IMR-90 (cell line): ENCODE results near the gene DACH1. TPM values are rescaled to one million over a fixed set of nuclear protein-coding genes. Genes with fewer than 3 reads are reported as not detected.

Experiments used
- ATAC-seq: fragments of 200-7000 bp; cut with Tn5 transposase; 2 replicates; pipeline ENCODE4 v1.9.1; 2020; ENCODE audit warnings: low read depth, mild to moderate bottlenecking, moderate library complexity
- BruUV-seq: library from RNA; stranded (reverse); fragments of 400-500 nt; replicated peaks from 2 replicates; lab custom pipeline; 2021; lab: Mats Ljungman, UMichigan
- CTCF ChIA-PET: fragments of 300-600 bp; formaldehyde crosslinking; extraction: SDS; loops from one replicate; lab custom pipeline; 2021; ENCODE audit warnings: antibody characterized with exemption; lab: Yijun Ruan, JAX
- POLR2A ChIA-PET: fragments of 300-600 bp; sonication (Branson Sonifier 250); formaldehyde crosslinking; loops from one replicate; lab custom pipeline; 2022; ENCODE audit warnings: antibody characterized with exemption; ENCODE audit not compliant: unreplicated experiment; lab: Charles Lee
- DNase-seq: peaks from one replicate; pipeline ENCODE4 v3.0.0; 2013
- H2AFZ ChIP-seq: replicated peaks from 2 replicates; pipeline ENCODE3; 2013; ENCODE audit warnings: low read length, mild to moderate bottlenecking; ENCODE audit not compliant: poor library complexity
- H2AK5ac ChIP-seq: 2 replicates; pipeline ENCODE4 v1.6.1; 2013; ENCODE audit warnings: low read depth, low read length, inconsistent platforms
- H2AK9ac ChIP-seq: replicated peaks from 2 replicates; pipeline ENCODE3; 2013; ENCODE audit warnings: mild to moderate bottlenecking, low read depth, low read length, moderate library complexity; ENCODE audit not compliant: poor library complexity
- H2BK120ac ChIP-seq: 2 replicates; pipeline ENCODE4 v1.6.1; 2013; ENCODE audit warnings: low read depth, low read length, inconsistent platforms
- H2BK15ac ChIP-seq: 3 replicates; pipeline ENCODE4 v1.6.1; 2013; ENCODE audit warnings: low read depth, low read length, inconsistent platforms
- H2BK20ac ChIP-seq: 2 replicates; pipeline ENCODE4 v1.6.1; 2013; ENCODE audit warnings: low read depth, mild to moderate bottlenecking, inconsistent platforms, low read length, moderate library complexity
- H2BK5ac ChIP-seq: 2 replicates; pipeline ENCODE4 v1.6.1; 2013; ENCODE audit warnings: mild to moderate bottlenecking, low read depth, low read length, inconsistent platforms; ENCODE audit not compliant: poor library complexity, severe bottlenecking
- H3K14ac ChIP-seq: replicated peaks from 2 replicates; pipeline ENCODE4 v1.6.1; 2013; ENCODE audit warnings: low read depth, low read length, inconsistent platforms
- H3K18ac ChIP-seq: 2 replicates; pipeline ENCODE4 v1.6.1; 2013; ENCODE audit warnings: low read depth, low read length, control low read depth
- H3K23ac ChIP-seq: 2 replicates; pipeline ENCODE4 v1.6.1; 2013; ENCODE audit warnings: low read depth, low read length, inconsistent platforms
- H3K27ac ChIP-seq: 2 replicates; pipeline ENCODE4 v1.5.1; 2013; ENCODE audit warnings: mild to moderate bottlenecking, control low read depth, low read length; ENCODE audit not compliant: insufficient read depth
- H3K27me3 ChIP-seq: 2 replicates; pipeline ENCODE4 v1.6.1; 2013; ENCODE audit warnings: low read length; ENCODE audit not compliant: control insufficient read depth, insufficient read depth
- H3K36me3 ChIP-seq: 2 replicates; pipeline ENCODE4 v1.6.1; 2013; ENCODE audit warnings: low read length, mixed read lengths; ENCODE audit not compliant: control insufficient read depth, insufficient read depth
- H3K4ac ChIP-seq: 2 replicates; pipeline ENCODE4 v1.6.1; 2013; ENCODE audit warnings: low read depth, low read length, inconsistent platforms
- H3K4me1 ChIP-seq: 2 replicates; pipeline ENCODE4 v1.6.1; 2013; ENCODE audit warnings: low read length, mixed read lengths; ENCODE audit not compliant: control insufficient read depth, insufficient read depth
- H3K4me2 ChIP-seq: 2 replicates; pipeline ENCODE4 v1.6.1; 2013; ENCODE audit warnings: low read depth, mild to moderate bottlenecking, control low read depth, low read length, moderate library complexity
- H3K4me3 ChIP-seq: 2 replicates; pipeline ENCODE4 v1.5.1; 2013; ENCODE audit warnings: low read depth, mild to moderate bottlenecking, control low read depth, low read length, moderate library complexity; ENCODE audit not compliant: insufficient read depth
- H3K56ac ChIP-seq: 2 replicates; pipeline ENCODE4 v1.6.1; 2013; ENCODE audit warnings: low read length, inconsistent platforms; ENCODE audit not compliant: insufficient read depth; ENCODE audit errors: extremely low read depth
- H3K79me1 ChIP-seq, 2 experiments: 2 replicates each; pipeline ENCODE4 v1.6.1; 2013; ENCODE audit warnings: low read length in 2 of 2, inconsistent platforms in 1 of 2, low read depth in 1 of 2
- H3K9ac ChIP-seq: 2 replicates; pipeline ENCODE4 v1.6.1; 2013; ENCODE audit warnings: low read depth, low read length, control low read depth
- H3K9me1 ChIP-seq: 2 replicates; pipeline ENCODE4 v1.6.1; 2013; ENCODE audit warnings: low read length, inconsistent platforms; ENCODE audit not compliant: insufficient read depth
- H3K9me3 ChIP-seq: 2 replicates; pipeline ENCODE4 v1.6.1; 2013; ENCODE audit warnings: low read length; ENCODE audit not compliant: control insufficient read depth, insufficient read depth
- H4K20me1 ChIP-seq: 2 replicates; pipeline ENCODE4 v1.6.1; 2013; ENCODE audit warnings: low read length, inconsistent platforms; ENCODE audit not compliant: insufficient read depth
- H4K5ac ChIP-seq: 2 replicates; pipeline ENCODE4 v1.6.1; 2013; ENCODE audit warnings: mild to moderate bottlenecking, low read depth, low read length, control low read depth
- H4K8ac ChIP-seq, 2 experiments: 2 replicates each; pipeline ENCODE4 v1.6.1; 2013; ENCODE audit warnings: low read depth in 2 of 2, low read length in 2 of 2, control low read depth in 1 of 2, inconsistent platforms in 1 of 2
- H4K91ac ChIP-seq: 2 replicates; pipeline ENCODE4 v1.6.1; 2013; ENCODE audit warnings: low read depth, low read length, inconsistent platforms; ENCODE audit not compliant: insufficient read depth
- CEBPB ChIP-seq: IDR thresholded peaks from 2 replicates; pipeline ENCODE4 v1.6.1; 2012; ENCODE audit warnings: low read depth, low read length, improper control_type of control experiment
- CHD1 ChIP-seq: IDR thresholded peaks from 2 replicates; pipeline ENCODE4 v1.6.1; 2012; ENCODE audit warnings: low read depth, low read length, improper control_type of control experiment
- MAFK ChIP-seq: IDR thresholded peaks from 2 replicates; pipeline ENCODE4 v1.6.1; 2012; ENCODE audit warnings: low read depth, low read length, improper control_type of control experiment
- MXI1 ChIP-seq: IDR thresholded peaks from 2 replicates; pipeline ENCODE4 v1.6.1; 2012; ENCODE audit warnings: low read depth, mild to moderate bottlenecking, low read length, moderate library complexity, borderline replicate concordance
- NFE2L2 ChIP-seq: fragments of 150-350 bp; IDR thresholded peaks from 2 replicates; pipeline ENCODE4 v1.6.1; 2016; ENCODE audit warnings: low read depth, mild to moderate bottlenecking, low read length
- POLR2A ChIP-seq: IDR thresholded peaks from 2 replicates; pipeline ENCODE4 v1.6.1; 2012; ENCODE audit warnings: mild to moderate bottlenecking, low read depth, low read length
- RAD21 ChIP-seq: IDR thresholded peaks from 2 replicates; pipeline ENCODE4 v1.6.1; 2012; ENCODE audit warnings: low read length, improper control_type of control experiment
- RCOR1 ChIP-seq: IDR thresholded peaks from 2 replicates; pipeline ENCODE4 v1.6.1; 2012; ENCODE audit warnings: mild to moderate bottlenecking, low read length, improper control_type of control experiment; ENCODE audit not compliant: insufficient replicate concordance
- USF2 ChIP-seq: fragments of 150-350 bp; IDR thresholded peaks from 2 replicates; pipeline ENCODE4 v1.6.1; 2017; ENCODE audit warnings: mild to moderate bottlenecking, antibody characterized with exemption, low read length, low read depth
- WGBS, 2 experiments: methylation state at CpG; one replicate each; pipeline versions ENCODE4 v1.1.5 to v1.1.7; 2013; ENCODE audit warnings: missing lambda C conversion rate in 2 of 2; ENCODE audit not compliant: insufficient read length in 1 of 2; ENCODE audit errors: extremely low coverage in 2 of 2; 5-methylcytosine and 5-hydroxymethylcytosine counted together
- dilution Hi-C: fragments of 300-500 bp; cut with HindIII; formaldehyde crosslinking; loops from one replicate; pipeline ENCODE4 v1.14.3; 2018; ENCODE audit warnings: low sequenced_read_pairs; ENCODE audit not compliant: unreplicated experiment
- in situ Hi-C: fragments of 300-500 bp; cut with MboI; formaldehyde crosslinking; loops from 3 replicates; pipeline ENCODE4 v1.14.3; 2019; ENCODE audit warnings: low sequenced_read_pairs, inconsistent platforms, mixed read lengths
- intact Hi-C: fragments of 100-400 bp; cut with micrococcal nuclease; formaldehyde crosslinking; loops from 2 replicates; pipeline ENCODE4 v1.10.0; 2022
- polyA plus RNA-seq, 3 experiments: library from polyadenylated mRNA; depleted of rRNA; stranded (reverse); fragments of >200 nt; gene quantifications; 2 replicates each; pipeline ENCODE4 v1.2.3, GENCODE V29; 2012; ENCODE audit warnings: low replicate concordance in 1 of 3
- total RNA-seq: library from RNA; depleted of rRNA; stranded (reverse); fragments of >200 nt; gene quantifications from 2 replicates; pipeline ENCODE4 v1.2.3, GENCODE V29; 2012
- TF ChIP-seq, protein P1 (sequence below): conservative IDR thresholded peaks from 2 replicates; pipeline ENCODE4 v1.5.1; 2012; ENCODE audit warnings: mild to moderate bottlenecking, low read depth, low read length, improper control_type of control experiment
- TF ChIP-seq, protein P2 (sequence below): fragments of 150-350 bp; IDR thresholded peaks from 2 replicates; pipeline ENCODE4 v1.6.1; 2016; ENCODE audit warnings: low read depth, mild to moderate bottlenecking, low read length, moderate library complexity, borderline replicate concordance

Gene DACH1
- total and polyA plus RNA-seq, 2 of the 4 experiments (the other 2 are of a cell fraction) = not detected

GRCh38 chr13:71489041-71489440 lies 378.0 kb downstream of the DACH1 start:
- no peak overlapping the region for H2BK15ac ChIP-seq
- no peak overlapping the region for H3K9ac ChIP-seq
- H2BK120ac ChIP-seq = peak overlapping the region; percentile 2; the same call in 1 of the 2 replicates
- H3K4me1 ChIP-seq = no peaks in the 10 kb centered on the region; the same call in 1 of the 2 replicates
- H3K27ac ChIP-seq = no peak overlapping the region
- intact Hi-C loops (no loop called here), in situ Hi-C loops (no loop called here), dilution Hi-C loops (no loop called here)
- 0 out of 2 replicates have a peak overlapping the region, but pooled peaks have one; percentile 29 for H3K4ac ChIP-seq
- no peak overlapping the region for H4K91ac ChIP-seq
- peak overlapping the region; percentile 53; the same call in 1 of the 2 replicates for H2BK20ac ChIP-seq
- H2AK9ac ChIP-seq = no peak overlapping the region
- H3K18ac ChIP-seq = no peak overlapping the region
- H3K23ac ChIP-seq = no peak overlapping the region
- H3K14ac ChIP-seq = no peak overlapping the region
- POLR2A ChIA-PET = no interaction called here
- ATAC-seq (no peak), DNase-seq (no peak)
- no peaks in the 10 kb centered on the region for H3K79me1 ChIP-seq
- H4K5ac ChIP-seq = no peak overlapping the region
- BruUV-seq = no TSS peak
- no peaks in the 10 kb centered on the region for H3K9me3 ChIP-seq
- CTCF ChIA-PET = no interaction called here
- H2AK5ac ChIP-seq = no peak overlapping the region
- no peaks in the 10 kb centered on the region for H4K20me1 ChIP-seq
- no peak overlapping the region for H4K8ac ChIP-seq
- TF ChIP-seq NFE2L2 (no peak), MAFK (no peak), POLR2A (no peak), CEBPB (no peak), RAD21 (no peak), RCOR1 (no peak), MXI1 (no peak), CHD1 (no peak), USF2 (no peak)
- TF ChIP-seq, protein P1, sequence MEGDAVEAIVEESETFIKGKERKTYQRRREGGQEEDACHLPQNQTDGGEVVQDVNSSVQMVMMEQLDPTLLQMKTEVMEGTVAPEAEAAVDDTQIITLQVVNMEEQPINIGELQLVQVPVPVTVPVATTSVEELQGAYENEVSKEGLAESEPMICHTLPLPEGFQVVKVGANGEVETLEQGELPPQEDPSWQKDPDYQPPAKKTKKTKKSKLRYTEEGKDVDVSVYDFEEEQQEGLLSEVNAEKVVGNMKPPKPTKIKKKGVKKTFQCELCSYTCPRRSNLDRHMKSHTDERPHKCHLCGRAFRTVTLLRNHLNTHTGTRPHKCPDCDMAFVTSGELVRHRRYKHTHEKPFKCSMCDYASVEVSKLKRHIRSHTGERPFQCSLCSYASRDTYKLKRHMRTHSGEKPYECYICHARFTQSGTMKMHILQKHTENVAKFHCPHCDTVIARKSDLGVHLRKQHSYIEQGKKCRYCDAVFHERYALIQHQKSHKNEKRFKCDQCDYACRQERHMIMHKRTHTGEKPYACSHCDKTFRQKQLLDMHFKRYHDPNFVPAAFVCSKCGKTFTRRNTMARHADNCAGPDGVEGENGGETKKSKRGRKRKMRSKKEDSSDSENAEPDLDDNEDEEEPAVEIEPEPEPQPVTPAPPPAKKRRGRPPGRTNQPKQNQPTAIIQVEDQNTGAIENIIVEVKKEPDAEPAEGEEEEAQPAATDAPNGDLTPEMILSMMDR = no peak
- TF ChIP-seq, protein P2, sequence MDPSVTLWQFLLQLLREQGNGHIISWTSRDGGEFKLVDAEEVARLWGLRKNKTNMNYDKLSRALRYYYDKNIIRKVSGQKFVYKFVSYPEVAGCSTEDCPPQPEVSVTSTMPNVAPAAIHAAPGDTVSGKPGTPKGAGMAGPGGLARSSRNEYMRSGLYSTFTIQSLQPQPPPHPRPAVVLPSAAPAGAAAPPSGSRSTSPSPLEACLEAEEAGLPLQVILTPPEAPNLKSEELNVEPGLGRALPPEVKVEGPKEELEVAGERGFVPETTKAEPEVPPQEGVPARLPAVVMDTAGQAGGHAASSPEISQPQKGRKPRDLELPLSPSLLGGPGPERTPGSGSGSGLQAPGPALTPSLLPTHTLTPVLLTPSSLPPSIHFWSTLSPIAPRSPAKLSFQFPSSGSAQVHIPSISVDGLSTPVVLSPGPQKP = no peak
- no peaks in the 10 kb centered on the region for H3K9me1 ChIP-seq
- H3K27me3 ChIP-seq = no peaks in the 10 kb centered on the region
- H3K36me3 ChIP-seq = no peaks in the 10 kb centered on the region
- WGBS, 2 experiments = 100% methylated on average over 1 of the region's 3 CpGs; no CpG with 5 or more reads in 1 of the 2 experiments
- no peak overlapping the region for H2BK5ac ChIP-seq
- no peak overlapping the region for H3K4me2 ChIP-seq
- no peak overlapping the region for H3K4me3 ChIP-seq
- no peak overlapping the region for H2AFZ ChIP-seq
- no peak overlapping the region for H3K56ac ChIP-seq
